ENCODE results near the gene CPVL. TPM values are rescaled to one million over a fixed set of nuclear protein-coding genes. Genes with fewer than 3 reads are reported as not detected.

CPVL gene
- total RNA-seq, 3 donors from 2014 or later (not counting 1 experiment from before 2014, with no cell fraction given): 4.9 to 11.6 (median 9.8) TPM

GRCh38 chr7:28993371-28993770 lies 153.0 kb downstream of the CPVL start:
- no peak overlapping the region for H3K27ac ChIP-seq (ENCODE audit: low read length)
- intact Hi-C loops (cut with micrococcal nuclease): no loop called here
- no peaks in the 10 kb centered on the region for H3K27me3 ChIP-seq (ENCODE audit: control insufficient read depth, insufficient read depth, low read length)
- no peaks in the 10 kb centered on the region for H3K36me3 ChIP-seq (ENCODE audit: control insufficient read depth, insufficient read depth, low read length)
- no peak overlapping the region for H3K4me3 ChIP-seq (ENCODE audit: low read length)
- peaks cover 11% of the 10 kb centered on the region in 2 donors for H3K27me3 Mint-ChIP-seq (ENCODE audit: low read depth in 2 of 2)
- no peak for TF ChIP-seq CTCF (IDR thresholded peaks at IDR 0.05)
- no peaks in the 10 kb centered on the region for H3K9me3 Mint-ChIP-seq
- H3K27ac Mint-ChIP-seq: no peak overlapping the region
- no peak for ATAC-seq
- H3K4me1 Mint-ChIP-seq: no peaks in the 10 kb centered on the region
- H3K9me3 ChIP-seq (ENCODE audit: control insufficient read depth, insufficient read depth, low read length): no peaks in the 10 kb centered on the region
- WGBS (ENCODE audit: insufficient coverage): 63% methylated on average over 4 of the region's 4 CpGs
- H3K4me1 ChIP-seq (ENCODE audit: control insufficient read depth, insufficient read depth, low read length): no peaks in the 10 kb centered on the region
- no peak for DNase-seq
- no peak overlapping the region for H3K4me3 Mint-ChIP-seq
- H3K36me3 Mint-ChIP-seq: no peaks in the 10 kb centered on the region

DNA sequence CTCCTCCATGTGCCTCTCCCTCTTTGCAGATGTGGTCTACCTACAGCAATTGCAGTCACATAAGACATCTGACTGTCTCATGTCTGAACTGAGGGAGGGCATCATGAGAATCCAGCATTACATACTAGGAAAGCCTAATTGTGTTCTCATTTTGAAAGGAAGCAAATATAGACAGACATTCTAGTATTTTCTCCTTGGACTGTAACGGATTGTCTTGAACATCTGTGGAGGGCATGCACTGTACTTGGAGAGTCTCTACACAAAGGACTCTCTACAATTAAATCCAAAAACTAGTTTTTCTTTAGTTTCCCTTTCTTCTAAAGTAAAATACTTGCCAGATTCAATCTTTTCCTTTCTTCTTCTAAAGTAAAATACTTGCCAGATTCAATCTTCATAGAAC lies 153.5 kb downstream of the CPVL start:
- no peak overlapping the region for H3K4me3 Mint-ChIP-seq
- peaks cover 11 to 12% of the 10 kb centered on the region in 2 donors for H3K27me3 Mint-ChIP-seq (ENCODE audit: low read depth in 2 of 2)
- no peak for ATAC-seq
- H3K4me3 ChIP-seq (ENCODE audit: low read length): no peak overlapping the region
- DNase-seq: no peak
- H3K27me3 ChIP-seq (ENCODE audit: control insufficient read depth, insufficient read depth, low read length): no peaks in the 10 kb centered on the region
- H3K4me1 ChIP-seq (ENCODE audit: control insufficient read depth, insufficient read depth, low read length): no peaks in the 10 kb centered on the region
- H3K9me3 Mint-ChIP-seq: no peaks in the 10 kb centered on the region
- TF ChIP-seq CTCF (IDR thresholded peaks at IDR 0.05): no peak
- H3K9me3 ChIP-seq (ENCODE audit: control insufficient read depth, insufficient read depth, low read length): no peaks in the 10 kb centered on the region
- no peak overlapping the region for H3K27ac ChIP-seq (ENCODE audit: low read length)
- no peak overlapping the region for H3K27ac Mint-ChIP-seq
- H3K36me3 Mint-ChIP-seq: no peaks in the 10 kb centered on the region
- 75% methylated on average over 1 of the region's 1 CpG for WGBS (ENCODE audit: insufficient coverage)
- H3K4me1 Mint-ChIP-seq: no peaks in the 10 kb centered on the region
- intact Hi-C loops (cut with micrococcal nuclease): no loop called here
- H3K36me3 ChIP-seq (ENCODE audit: control insufficient read depth, insufficient read depth, low read length): no peaks in the 10 kb centered on the region

GRCh38 chr7:28990200-28990960 lies 156.0 kb downstream of the CPVL start:
- H3K27ac ChIP-seq (ENCODE audit: low read length): no peak overlapping the region
- H3K27me3 ChIP-seq (ENCODE audit: control insufficient read depth, insufficient read depth, low read length): no peaks in the 10 kb centered on the region
- no peak for DNase-seq
- TF ChIP-seq CTCF (IDR thresholded peaks at IDR 0.05): no peak
- no peaks in the 10 kb centered on the region for H3K4me1 ChIP-seq (ENCODE audit: control insufficient read depth, insufficient read depth, low read length)
- intact Hi-C loops (cut with micrococcal nuclease): no loop called here
- Mint-ChIP-seq H3K9me3 (no peaks in the 10 kb centered on the region), H3K27me3 (ENCODE audit: low read depth in 2 of 2) (peaks cover 13 to 26% of the 10 kb centered on the region in 2 donors), H3K4me3 (no peak overlapping the region), H3K36me3 (no peaks in the 10 kb centered on the region), H3K27ac (no peak overlapping the region), H3K4me1 (peaks cover 0 to 6% of the 10 kb centered on the region in 2 donors)
- H3K36me3 ChIP-seq (ENCODE audit: control insufficient read depth, insufficient read depth, low read length): no peaks in the 10 kb centered on the region
- ATAC-seq: no peak
- no peak overlapping the region for H3K4me3 ChIP-seq (ENCODE audit: low read length)
- WGBS (ENCODE audit: insufficient coverage): 91% methylated on average over 11 of the region's 11 CpGs
- no peaks in the 10 kb centered on the region for H3K9me3 ChIP-seq (ENCODE audit: control insufficient read depth, insufficient read depth, low read length)

Measured in natural killer cell (primary cell).